H9 (cell line): ENCODE results near the gene TMEM156. TPM values are rescaled to one million over a fixed set of nuclear protein-coding genes. Genes with fewer than 3 reads are reported as not detected.

ENCODE experiments used
- DNase-seq: peaks from one replicate; pipeline ENCODE4 v3.0.0-alpha.2; 2017
- H2AFZ ChIP-seq: one replicate; pipeline ENCODE4 v1.6.1; 2013; ENCODE audit warnings: mild to moderate bottlenecking, low read length, control low read depth, moderate library complexity
- H2AK5ac ChIP-seq: 2 replicates; pipeline ENCODE4 v1.6.1; 2013; ENCODE audit warnings: low read length, control low read depth, mixed read lengths; ENCODE audit not compliant: insufficient read length
- H2BK120ac ChIP-seq: one replicate; pipeline ENCODE4 v1.6.1; 2013; ENCODE audit warnings: low read depth, mild to moderate bottlenecking, low read length, control low read depth, inconsistent platforms; ENCODE audit not compliant: poor library complexity, severe bottlenecking
- H2BK12ac ChIP-seq: 2 replicates; pipeline ENCODE4 v1.6.1; 2013; ENCODE audit warnings: low read length, control low read depth, mixed read lengths, low read depth; ENCODE audit not compliant: insufficient read length
- H2BK15ac ChIP-seq: 2 replicates; pipeline ENCODE4 v1.6.1; 2013; ENCODE audit warnings: low read depth, low read length, control low read depth
- H2BK20ac ChIP-seq: one replicate; pipeline ENCODE4 v1.6.1; 2013; ENCODE audit warnings: low read depth, mild to moderate bottlenecking, low read length, control low read depth, inconsistent platforms; ENCODE audit not compliant: poor library complexity, severe bottlenecking
- H2BK5ac ChIP-seq: 2 replicates; pipeline ENCODE4 v1.6.1; 2013; ENCODE audit warnings: low read length, control low read depth, mixed read lengths; ENCODE audit not compliant: insufficient read length
- H3K14ac ChIP-seq: 2 replicates; pipeline ENCODE4 v1.6.1; 2013; ENCODE audit warnings: low read length, control low read depth; ENCODE audit not compliant: insufficient read depth
- H3K18ac ChIP-seq: 2 replicates; pipeline ENCODE4 v1.6.1; 2013; ENCODE audit warnings: low read depth, mild to moderate bottlenecking, mixed read lengths, low read length, control low read depth; ENCODE audit not compliant: insufficient read length
- H3K23ac ChIP-seq: 2 replicates; pipeline ENCODE4 v1.6.1; 2013; ENCODE audit warnings: low read length, control low read depth, mixed read lengths, low read depth; ENCODE audit not compliant: insufficient read length
- H3K23me2 ChIP-seq: 2 replicates; pipeline ENCODE4 v1.6.1; 2013; ENCODE audit warnings: low read depth, mild to moderate bottlenecking, mixed read lengths, low read length, control low read depth; ENCODE audit not compliant: insufficient read length, poor library complexity, severe bottlenecking
- H3K27ac ChIP-seq: 2 replicates; pipeline ENCODE4 v1.5.1; 2013; ENCODE audit warnings: low read length, control low read depth, mixed read lengths, low read depth; ENCODE audit not compliant: insufficient read length
- H3K27me3 ChIP-seq: 2 replicates; pipeline ENCODE4 v1.6.1; 2013; ENCODE audit warnings: low read length, control low read depth, inconsistent platforms; ENCODE audit not compliant: insufficient read depth
- H3K4ac ChIP-seq: 2 replicates; pipeline ENCODE4 v1.6.1; 2013; ENCODE audit warnings: low read depth, mild to moderate bottlenecking, control low read depth, inconsistent platforms, low read length, moderate library complexity
- H3K4me1 ChIP-seq: 2 replicates; pipeline ENCODE4 v1.6.1; 2013; ENCODE audit warnings: low read length, control low read depth, inconsistent platforms; ENCODE audit not compliant: insufficient read depth
- H3K4me2 ChIP-seq: 2 replicates; pipeline ENCODE4 v1.6.1; 2013; ENCODE audit warnings: low read length, control low read depth, mixed read lengths; ENCODE audit not compliant: insufficient read length, insufficient read depth
- H3K56ac ChIP-seq: 2 replicates; pipeline ENCODE4 v1.6.1; 2013; ENCODE audit warnings: low read depth, mild to moderate bottlenecking, mixed read lengths, low read length, control low read depth; ENCODE audit not compliant: insufficient read length
- H3K79me1 ChIP-seq: 2 replicates; pipeline ENCODE4 v1.6.1; 2013; ENCODE audit warnings: low read depth, mild to moderate bottlenecking, moderate library complexity, low read length, control low read depth, inconsistent platforms; ENCODE audit not compliant: insufficient read depth, poor library complexity, severe bottlenecking
- H3K79me2 ChIP-seq: 2 replicates; pipeline ENCODE4 v1.6.1; 2013; ENCODE audit warnings: low read length, control low read depth, inconsistent platforms; ENCODE audit not compliant: insufficient read depth
- H3K9ac ChIP-seq: 2 replicates; pipeline ENCODE4 v1.6.1; 2013; ENCODE audit warnings: low read length, control low read depth, mixed read lengths; ENCODE audit not compliant: insufficient read length; ENCODE audit errors: extremely low read depth
- H3K9me3 ChIP-seq: one replicate; pipeline ENCODE4 v1.6.1; 2013; ENCODE audit warnings: low read depth, low read length, inconsistent platforms; ENCODE audit not compliant: control insufficient read depth
- H3T11ph ChIP-seq: one replicate; pipeline ENCODE4 v1.6.1; 2013; ENCODE audit warnings: mild to moderate bottlenecking, low read length, control low read depth, inconsistent platforms
- H4K20me1 ChIP-seq: one replicate; pipeline ENCODE4 v1.6.1; 2013; ENCODE audit not compliant: control insufficient read depth, insufficient read length, insufficient read depth
- H4K5ac ChIP-seq: 2 replicates; pipeline ENCODE4 v1.6.1; 2013; ENCODE audit warnings: low read depth, mild to moderate bottlenecking, mixed read lengths, low read length, control low read depth; ENCODE audit not compliant: insufficient read length
- H4K8ac ChIP-seq: replicated peaks from 2 replicates; pipeline ENCODE4 v1.6.1; 2013; ENCODE audit warnings: low read length, control low read depth, mixed read lengths, low read depth; ENCODE audit not compliant: insufficient read length
- H4K91ac ChIP-seq: 2 replicates; pipeline ENCODE4 v1.6.1; 2013; ENCODE audit warnings: low read depth, mild to moderate bottlenecking, moderate library complexity, mixed read lengths, low read length, control low read depth; ENCODE audit not compliant: insufficient read length
- H3K27ac Mint-ChIP-seq, 3 experiments: 2 replicates in 2 of 3; 3 replicates in 1 of 3; pipeline ENCODE4 v1.8.0; 2020 to 2021; ENCODE audit warnings: mixed read lengths in 3 of 3, mild to moderate bottlenecking in 1 of 3, moderate library complexity in 1 of 3
- H3K27me3 Mint-ChIP-seq: 2 replicates; pipeline ENCODE4 v1.8.0; 2021; ENCODE audit warnings: low read depth, mild to moderate bottlenecking, moderate library complexity, mixed read lengths
- H3K36me3 Mint-ChIP-seq, 3 experiments: 2 replicates in 2 of 3; 3 replicates in 1 of 3; pipeline ENCODE4 v1.8.0; 2020 to 2021; ENCODE audit warnings: low read depth in 3 of 3, mixed read lengths in 3 of 3; ENCODE audit not compliant: insufficient read depth in 1 of 3
- H3K4me1 Mint-ChIP-seq, 2 experiments: 2 replicates each; pipeline ENCODE4 v1.8.0; 2020; ENCODE audit warnings: mixed read lengths in 2 of 2
- H3K4me3 Mint-ChIP-seq, 2 experiments: 2 replicates in 1 of 2; 3 replicates in 1 of 2; pipeline ENCODE4 v1.8.0; 2020 to 2021; ENCODE audit warnings: mild to moderate bottlenecking in 2 of 2, mixed read lengths in 2 of 2, moderate library complexity in 1 of 2
- H3K9me3 Mint-ChIP-seq, 2 experiments: 2 replicates in 1 of 2; 3 replicates in 1 of 2; pipeline ENCODE4 v1.8.0; 2020; ENCODE audit warnings: mild to moderate bottlenecking in 2 of 2, mixed read lengths in 2 of 2, moderate library complexity in 1 of 2
- WGBS: extraction: QIAGEN DNeasy Blood & Tissue Kit; methylation state at CpG from one replicate; pipeline ENCODE4 v1.1.7; 2013; ENCODE audit warnings: missing lambda C conversion rate, low lambda C conversion rate, mixed read lengths; ENCODE audit not compliant: insufficient read length; ENCODE audit errors: extremely low coverage; 5-methylcytosine and 5-hydroxymethylcytosine counted together
- total RNA-seq: library from RNA; stranded (reverse); gene quantifications from 2 replicates; pipeline ENCODE4 v1.2.1, GENCODE V29; 2021
- TF ChIP-seq, protein P1 (sequence below): fragments of 200-600 bp; sonication (generic); conservative IDR thresholded peaks from 3 replicates; pipeline ENCODE4 v1.8.0; 2021; ENCODE audit warnings: antibody characterized with exemption, mild to moderate bottlenecking

TMEM156 gene
- total RNA-seq, 1 experiment from 2014 or later = not detected

DNA sequence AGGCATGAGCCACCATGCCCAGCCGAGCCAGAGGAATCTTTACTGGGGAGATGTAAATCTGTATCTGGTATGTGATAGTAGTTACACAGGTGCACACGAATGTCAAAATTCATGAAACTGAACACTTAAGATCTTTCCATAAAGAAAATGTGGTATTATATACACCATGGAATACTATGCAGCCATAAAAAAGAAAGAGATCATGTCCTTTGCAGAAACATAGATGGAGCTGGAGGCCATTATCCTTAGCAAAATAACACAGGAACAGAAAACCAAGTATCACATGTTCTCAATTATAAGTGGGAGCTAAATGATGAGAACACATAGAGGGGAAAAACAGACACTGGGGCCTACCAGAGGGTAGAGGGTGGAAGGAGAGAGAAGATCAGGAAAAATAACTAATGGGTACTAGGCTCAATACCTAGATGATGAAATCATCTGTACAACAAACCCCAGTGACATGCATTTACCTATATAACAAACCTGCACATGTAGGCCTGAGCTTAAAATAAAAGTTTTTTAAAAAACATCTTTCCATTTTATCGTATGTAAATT lies 7.8 kb downstream of the TMEM156 start:
- Histone ChIP-seq H3K79me1 (no peaks in the 10 kb centered on the region), H2BK12ac (no peak overlapping the region), H4K91ac (no peak overlapping the region), H3K4me2 (no peak overlapping the region), H3K23ac (no peak overlapping the region), H3K4ac (no peak overlapping the region), H3K4me1 (no peaks in the 10 kb centered on the region), H2BK5ac (no peak overlapping the region), H3K27me3 (no peaks in the 10 kb centered on the region), H3K9ac (no peak overlapping the region), H3K27ac (no peak overlapping the region), H3K9me3 (no peaks in the 10 kb centered on the region), H3T11ph (no peak overlapping the region), H2BK20ac (no peak overlapping the region), H3K23me2 (no peaks in the 10 kb centered on the region), H4K8ac (no peak overlapping the region), H4K20me1 (no peaks in the 10 kb centered on the region), H2BK120ac (no peak overlapping the region), H2AK5ac (no peak overlapping the region), H3K56ac (no peak overlapping the region), H3K14ac (no peak overlapping the region), H2AFZ (no peak overlapping the region), H2BK15ac (no peak overlapping the region), H3K79me2 (no peaks in the 10 kb centered on the region), H3K18ac (no peak overlapping the region), H4K5ac (no peak overlapping the region)
- TF ChIP-seq, protein P1, sequence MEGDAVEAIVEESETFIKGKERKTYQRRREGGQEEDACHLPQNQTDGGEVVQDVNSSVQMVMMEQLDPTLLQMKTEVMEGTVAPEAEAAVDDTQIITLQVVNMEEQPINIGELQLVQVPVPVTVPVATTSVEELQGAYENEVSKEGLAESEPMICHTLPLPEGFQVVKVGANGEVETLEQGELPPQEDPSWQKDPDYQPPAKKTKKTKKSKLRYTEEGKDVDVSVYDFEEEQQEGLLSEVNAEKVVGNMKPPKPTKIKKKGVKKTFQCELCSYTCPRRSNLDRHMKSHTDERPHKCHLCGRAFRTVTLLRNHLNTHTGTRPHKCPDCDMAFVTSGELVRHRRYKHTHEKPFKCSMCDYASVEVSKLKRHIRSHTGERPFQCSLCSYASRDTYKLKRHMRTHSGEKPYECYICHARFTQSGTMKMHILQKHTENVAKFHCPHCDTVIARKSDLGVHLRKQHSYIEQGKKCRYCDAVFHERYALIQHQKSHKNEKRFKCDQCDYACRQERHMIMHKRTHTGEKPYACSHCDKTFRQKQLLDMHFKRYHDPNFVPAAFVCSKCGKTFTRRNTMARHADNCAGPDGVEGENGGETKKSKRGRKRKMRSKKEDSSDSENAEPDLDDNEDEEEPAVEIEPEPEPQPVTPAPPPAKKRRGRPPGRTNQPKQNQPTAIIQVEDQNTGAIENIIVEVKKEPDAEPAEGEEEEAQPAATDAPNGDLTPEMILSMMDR = no peak
- Mint-ChIP-seq H3K27ac (no peak overlapping the region), H3K27me3 (no peaks in the 10 kb centered on the region), H3K4me1 (no peaks in the 10 kb centered on the region), H3K9me3 (peaks cover 0 to 2% of the 10 kb centered on the region in 2 experiments; a peak in 2 of 5 replicates), H3K36me3 (no peaks in the 10 kb centered on the region), H3K4me3 (no peak overlapping the region)
- no CpG with 5 or more reads among the region's 3 CpGs for WGBS
- no peak for DNase-seq
